Pons (tissue), 1 donor: ENCODE measurements around the gene STK32C.
A peak's percentile ranks its signal among the peaks of the same experiment; 100 is the strongest.
"Not testable (repeated sequence)": the region's sequence is repeated elsewhere in the genome, so short reads cannot be mapped to it uniquely, and the experiment has no call there.

ENCODE experiments used
- DNase-seq: peaks from one replicate; pipeline ENCODE4 v3.0.0-alpha.2; 2016; ENCODE audit warnings: low spot score

Gene STK32C

DNA sequence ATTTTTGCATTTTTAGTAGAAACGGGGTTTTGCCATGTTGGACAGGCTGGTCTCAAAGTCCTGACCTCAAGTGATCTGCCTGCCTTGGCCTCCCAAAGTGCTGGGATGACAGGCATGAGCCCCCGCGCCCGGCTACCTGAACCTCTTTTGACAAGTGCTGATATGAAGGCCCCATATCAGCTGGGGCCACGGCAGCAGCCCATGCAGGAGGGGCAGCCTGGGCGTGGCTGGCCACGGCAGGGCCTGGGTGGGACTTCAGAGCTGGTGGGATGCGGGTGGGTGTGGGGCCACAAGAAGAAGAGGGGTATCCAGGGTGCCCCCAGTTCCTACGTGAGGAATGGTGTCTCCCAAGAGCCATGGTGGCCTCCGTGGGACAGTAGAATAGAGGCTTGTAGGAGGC is 31.1 kb upstream of the STK32C start:
- DNase-seq, result no peak

DNA sequence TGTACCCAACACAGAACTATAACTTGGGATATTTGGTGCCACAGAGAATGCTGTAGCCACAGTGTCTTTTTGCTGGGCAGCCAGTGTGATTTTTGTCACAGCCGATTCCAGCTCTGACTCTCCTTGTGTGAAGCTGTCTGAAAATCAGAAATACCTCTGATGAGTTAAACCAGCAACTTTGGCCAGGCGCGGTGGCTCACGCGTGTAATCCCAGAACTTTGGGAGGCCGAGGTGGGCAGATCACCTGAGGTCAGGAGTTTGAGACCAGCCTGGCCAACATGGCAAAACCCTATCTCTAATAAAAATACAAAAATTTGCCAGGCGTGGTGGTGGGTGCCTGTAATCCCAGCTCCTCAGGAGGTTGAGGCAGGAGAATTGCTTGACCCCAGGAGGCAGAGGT is 30.1 kb upstream of the STK32C start:
- not testable (repeated sequence) for DNase-seq

DNA sequence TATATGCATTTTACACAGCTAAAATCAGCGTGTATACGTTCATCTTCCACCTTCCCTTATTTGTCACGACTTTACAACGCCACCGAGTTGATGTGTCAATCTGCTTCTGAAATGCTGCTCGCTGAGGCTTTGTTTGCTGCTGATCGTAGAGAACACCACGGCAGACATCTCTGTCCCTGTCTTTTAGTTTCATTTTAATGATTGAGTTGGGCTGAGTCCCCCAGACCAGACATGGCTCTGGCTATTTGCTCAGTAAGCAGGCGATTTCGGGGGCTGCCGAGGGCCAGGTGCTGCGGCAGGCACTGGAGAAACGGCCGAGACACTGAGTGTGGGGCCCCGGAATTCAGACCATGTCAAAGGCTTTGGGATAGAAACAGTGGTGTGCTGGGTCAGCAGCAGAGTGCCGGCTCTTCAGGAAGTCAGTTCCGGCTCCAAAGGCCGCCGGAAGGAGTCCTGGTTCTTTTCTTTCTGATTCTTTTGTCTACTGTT is 29.2 kb upstream of the STK32C start:
- peak; percentile 17 for DNase-seq

DNA sequence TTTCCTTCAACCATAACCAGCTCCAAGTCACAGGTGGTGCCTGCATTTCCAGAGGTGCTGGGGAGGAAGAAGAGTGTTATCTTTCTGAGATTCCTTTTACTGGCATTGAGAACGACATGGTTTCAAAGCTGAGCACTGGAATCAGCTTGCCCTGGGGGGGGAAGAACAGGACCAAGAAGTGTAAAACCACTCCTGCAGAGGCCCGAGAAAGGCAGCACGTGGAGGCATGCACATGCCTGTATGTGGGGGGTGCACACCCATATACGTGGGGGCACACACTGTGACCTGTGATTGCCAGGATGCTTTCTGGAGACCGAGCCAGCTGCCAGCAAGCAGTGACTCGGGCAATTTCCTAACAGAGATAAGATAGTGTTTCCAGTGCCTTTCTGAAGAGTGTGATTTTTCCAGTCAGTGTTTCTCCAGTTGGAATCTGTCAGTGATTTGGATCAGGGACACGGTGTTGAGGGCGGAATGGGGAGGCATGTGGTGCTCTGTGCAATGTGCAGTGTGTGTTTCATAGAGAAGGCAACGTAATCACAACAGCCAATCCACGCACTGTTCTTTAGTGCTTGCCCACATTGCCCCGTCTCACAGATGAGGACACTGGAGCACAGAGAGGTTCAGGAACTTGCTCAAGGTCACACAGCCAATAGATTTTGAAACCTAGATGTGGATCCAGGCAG is 28.5 kb upstream of the STK32C start:
- DNase-seq, result no peak

DNA sequence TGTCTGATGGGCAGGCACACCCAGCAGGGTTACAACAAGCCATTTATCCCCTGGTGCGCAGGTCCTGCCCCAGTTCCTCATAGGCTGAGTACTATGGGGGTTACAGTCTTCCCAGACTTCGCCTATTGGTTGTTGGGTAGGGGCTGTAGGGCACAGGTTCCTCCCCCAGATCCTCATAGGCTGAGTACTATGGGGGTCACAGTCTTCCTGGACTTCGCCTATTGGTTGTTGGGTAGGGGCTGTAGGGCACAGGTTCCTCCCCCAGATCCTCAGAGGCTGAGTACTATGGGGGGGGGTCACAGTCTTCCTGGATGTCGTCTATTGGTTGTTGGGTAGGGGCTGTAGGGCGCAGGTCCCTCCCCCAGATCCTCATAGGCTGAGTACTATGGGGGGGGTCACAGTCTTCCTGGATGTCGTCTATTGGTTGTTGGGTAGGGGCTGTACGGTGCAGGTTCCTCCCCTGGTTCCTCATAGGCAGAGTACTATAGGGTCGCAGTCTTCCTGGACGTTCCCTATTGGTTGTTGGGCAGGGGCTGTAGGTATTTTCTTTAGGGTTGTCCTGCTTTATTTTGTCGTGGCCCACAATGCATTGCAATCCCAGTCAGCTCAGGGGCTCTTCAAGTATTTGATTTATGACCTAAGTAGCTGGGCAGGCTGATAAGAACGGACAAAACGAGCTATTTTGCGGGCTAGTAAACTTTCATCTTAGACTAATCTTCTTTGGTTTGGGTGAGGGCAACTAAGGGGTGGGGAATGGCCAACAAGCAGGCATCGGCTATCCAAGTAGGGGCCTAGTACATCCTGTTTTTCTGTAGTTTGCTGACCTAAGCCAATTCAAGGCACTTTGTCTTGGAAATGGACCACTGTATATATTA is 27.7 kb upstream of the STK32C start:
- peak; percentile 76 for DNase-seq

DNA sequence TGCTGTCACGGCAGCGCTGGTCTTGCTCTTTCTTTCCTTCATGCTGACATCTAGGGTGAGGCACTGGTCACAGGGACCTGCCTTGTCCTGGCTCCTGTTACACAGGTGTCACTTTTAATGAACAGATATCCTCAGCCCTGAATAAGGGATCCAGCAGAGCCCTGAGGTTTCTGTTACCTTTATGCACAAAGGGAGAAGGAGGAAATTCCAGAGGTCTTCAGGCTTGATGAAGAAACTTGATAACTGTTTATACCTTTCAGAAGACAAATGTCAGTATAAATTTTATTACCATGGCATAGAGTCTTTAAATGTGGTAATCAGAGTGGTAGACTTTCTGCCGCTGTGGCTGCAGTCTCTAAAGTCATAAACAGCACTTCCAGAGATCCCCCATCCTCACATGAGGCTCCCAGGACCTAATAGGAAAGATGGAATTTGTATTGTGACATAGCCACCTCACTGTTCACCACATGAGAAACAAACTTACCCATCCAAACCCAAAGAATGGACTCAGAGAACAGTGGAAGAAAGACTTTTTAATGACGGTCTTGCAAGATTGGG is 27.0 kb upstream of the STK32C start:
- no peak for DNase-seq

DNA sequence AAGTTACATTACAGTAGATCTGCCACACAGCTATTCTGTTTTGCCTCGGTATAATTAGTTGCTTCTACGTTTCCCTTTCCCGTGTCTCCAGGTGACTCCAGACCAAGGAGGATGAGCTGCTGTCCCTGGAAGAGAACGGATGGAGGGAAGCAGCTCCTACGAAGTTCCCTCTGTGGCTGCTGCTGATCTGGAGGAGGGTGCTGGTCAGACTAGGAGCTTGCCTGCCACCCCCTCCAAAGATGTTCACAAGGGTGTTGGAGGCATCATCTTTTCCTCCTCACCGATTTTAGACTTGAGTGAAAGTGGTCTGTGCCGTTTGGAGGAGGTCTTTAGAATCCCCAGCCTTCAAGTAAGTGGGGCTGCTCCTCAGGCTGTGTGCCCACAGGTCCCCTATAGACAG is 25.6 kb upstream of the STK32C start:
- no peak for DNase-seq

DNA sequence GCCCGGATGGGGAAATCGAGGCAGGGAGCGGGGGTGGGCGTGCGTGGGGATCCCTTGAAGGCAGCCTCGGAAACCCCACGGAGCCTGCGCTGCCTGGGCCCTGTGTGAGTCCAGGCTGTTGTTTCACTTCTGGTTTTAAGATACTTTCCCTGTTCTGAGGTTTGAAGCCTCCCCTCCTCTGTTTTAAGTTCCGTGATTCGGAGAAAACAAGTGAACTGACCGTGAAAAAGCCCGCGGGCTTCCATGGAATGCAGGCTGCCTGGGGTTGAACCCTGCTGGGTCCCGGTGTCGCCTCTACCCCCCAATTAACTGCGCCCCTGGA is 24.6 kb upstream of the STK32C start:
- peak; percentile 44 for DNase-seq

DNA sequence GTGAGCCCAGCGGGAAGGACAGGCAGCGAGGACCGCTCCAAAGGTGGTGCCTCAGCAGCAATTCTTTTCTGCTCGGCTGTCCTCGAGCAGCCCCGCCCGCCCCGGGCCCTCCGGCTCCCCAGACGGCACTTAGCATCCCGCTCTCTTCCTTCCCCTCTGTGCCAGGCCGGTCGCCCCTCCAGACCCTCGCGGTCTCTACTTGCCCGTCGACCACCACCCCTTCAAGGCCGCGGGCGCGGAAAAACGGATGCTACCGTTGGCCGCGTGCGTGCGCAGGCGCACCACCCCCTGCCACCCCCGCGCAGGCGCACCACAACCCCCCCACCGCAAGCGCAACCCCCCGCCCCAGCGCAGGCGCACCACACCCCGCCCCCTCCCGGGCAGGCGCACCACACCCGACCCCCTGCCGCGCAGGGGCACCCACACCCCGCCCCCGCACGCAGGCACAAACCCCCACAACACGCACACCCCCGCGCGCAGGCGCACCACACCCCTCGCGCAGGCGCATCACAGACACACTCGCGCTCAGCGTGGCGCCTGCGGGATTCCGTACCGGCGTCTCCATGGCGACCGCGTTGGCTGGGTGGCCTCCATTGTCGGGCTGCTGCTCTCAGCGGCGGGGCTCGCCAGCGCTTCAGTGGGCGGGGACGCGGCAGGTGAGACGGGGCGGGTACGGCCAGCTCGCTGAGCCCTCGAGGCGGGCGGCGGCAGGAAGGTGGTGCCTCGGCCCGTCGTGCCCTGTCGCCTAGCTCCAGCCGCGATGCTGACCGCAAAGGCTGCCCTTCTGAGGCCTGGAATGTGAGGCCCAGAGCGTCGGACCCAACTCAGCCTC is 24.1 kb upstream of the STK32C start, which contains the start of gene LRRC27:
LRRC27 (plus strand) TSS at position 593 of the 832 bp plus-strand sequence. CDS start 1,332 bp downstream, outside the sequence.
- DNase-seq, result peak; percentile 92

DNA sequence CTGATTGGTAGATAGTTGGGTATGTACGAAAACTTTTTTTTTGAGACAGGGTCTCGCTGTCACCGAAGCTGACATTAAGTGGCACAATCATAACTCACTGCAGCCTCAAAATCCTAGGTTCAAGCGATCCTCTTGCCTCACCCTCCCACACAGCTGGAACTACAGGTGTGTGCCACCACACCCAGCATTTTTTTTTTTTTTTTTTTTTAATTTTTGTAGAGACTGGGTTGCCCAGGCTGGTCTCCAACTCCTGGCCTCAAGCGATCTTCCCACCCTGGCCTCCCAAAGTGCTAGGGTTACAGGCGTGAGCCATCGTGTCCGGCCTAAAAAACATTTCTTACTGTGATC is 22.7 kb upstream of the STK32C start:
- no peak for DNase-seq

DNA sequence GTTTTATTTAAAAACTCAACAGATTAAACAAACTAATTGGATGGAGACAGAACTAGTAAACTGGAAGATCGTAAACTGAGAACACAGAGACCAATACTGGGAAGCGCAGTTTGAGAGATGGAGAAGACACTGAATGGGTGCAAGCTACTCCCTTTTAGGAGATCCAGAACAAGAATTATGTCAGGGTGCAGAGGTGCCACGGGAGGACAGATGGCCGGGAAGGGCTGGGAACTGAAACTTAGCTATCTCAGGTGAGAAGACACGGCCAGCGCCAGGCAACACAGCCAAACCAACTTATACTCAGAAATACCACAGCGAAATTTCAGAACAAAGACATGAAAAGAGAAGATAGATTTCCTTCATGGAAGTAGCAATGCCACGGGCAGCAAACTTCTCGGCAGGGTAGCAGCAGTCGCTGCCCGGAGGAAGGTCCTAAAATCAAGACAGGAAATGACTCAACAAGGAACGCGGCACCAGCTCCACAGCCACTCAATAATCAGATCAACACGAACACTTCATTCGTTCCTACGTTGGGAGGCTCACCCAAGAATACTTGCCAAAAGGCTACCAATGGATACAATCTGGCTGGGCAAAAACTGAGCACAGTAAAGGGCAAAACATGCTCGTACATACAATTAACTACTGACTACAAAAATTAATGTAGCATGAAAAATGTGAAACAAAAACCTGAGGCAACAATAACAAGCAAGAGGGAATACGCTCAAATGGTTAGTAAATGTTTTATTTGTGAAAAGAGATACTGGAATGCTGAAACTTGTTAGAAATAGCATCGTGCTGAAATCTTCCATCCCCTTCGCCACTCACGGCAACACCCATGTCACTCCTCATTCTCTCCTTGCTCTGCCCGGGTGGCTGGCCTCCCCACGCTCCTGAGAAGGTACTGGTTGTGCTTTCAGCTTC is 22.1 kb upstream of the STK32C start:
- no peak for DNase-seq

DNA sequence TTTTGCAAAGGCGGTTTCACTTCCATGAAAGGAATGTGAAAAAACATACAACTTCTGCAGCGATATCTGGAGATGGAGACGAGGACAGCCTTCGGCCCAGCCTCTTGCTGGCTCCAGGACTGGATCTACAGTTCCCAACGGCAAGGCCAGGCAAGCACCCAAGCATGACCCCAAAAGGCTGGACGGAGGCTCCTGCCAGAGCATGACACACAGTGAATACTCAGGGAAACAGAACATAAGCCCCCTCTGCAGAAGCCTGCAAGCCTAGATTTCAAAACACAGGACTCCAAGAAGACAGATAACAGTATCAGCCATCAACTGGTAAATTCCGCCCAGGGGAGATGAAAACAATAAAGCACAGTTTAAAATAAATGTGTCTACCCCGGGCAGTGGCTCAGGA is 21.0 kb upstream of the STK32C start:
- DNase-seq, result no peak

DNA sequence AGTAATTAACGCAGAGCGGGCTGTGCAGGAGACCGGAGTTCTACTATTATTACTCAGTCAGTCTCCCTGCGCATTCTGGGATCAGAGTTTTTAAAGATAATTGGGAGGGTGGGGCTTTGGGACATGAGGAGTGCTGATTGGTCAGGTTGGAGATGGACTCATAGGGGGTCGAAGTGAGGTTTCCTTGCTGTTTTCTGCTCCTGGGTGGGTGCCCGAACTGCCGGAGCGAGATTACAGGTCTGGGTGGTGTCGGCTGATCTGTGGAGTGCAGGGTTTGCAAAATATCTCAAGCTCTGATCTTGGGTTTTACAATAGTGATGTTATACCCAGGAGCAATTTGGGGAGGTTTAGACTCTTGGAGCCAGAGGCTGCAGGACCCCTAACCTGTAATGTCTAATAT is 20.4 kb upstream of the STK32C start:
- DNase-seq, result no peak

DNA sequence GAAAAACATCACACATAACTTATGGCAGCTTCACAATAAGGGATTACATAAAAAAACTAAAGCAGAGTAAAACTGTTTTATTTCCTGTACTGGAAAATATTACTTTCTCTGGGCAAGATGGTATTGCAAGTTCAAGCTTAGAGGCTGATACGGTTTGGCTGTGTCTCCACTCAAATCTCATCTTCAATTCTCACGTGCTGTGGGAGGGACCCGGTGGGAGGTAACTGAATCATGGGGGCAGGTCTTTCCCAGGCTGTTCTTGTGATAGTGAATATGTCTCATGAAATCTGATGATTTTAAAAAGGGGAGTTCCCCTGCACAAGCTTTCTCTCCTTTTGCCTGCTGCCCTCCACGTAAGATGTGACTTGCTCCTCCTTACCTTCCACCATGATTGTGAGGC is 19.2 kb upstream of the STK32C start:
- DNase-seq, result no peak

DNA sequence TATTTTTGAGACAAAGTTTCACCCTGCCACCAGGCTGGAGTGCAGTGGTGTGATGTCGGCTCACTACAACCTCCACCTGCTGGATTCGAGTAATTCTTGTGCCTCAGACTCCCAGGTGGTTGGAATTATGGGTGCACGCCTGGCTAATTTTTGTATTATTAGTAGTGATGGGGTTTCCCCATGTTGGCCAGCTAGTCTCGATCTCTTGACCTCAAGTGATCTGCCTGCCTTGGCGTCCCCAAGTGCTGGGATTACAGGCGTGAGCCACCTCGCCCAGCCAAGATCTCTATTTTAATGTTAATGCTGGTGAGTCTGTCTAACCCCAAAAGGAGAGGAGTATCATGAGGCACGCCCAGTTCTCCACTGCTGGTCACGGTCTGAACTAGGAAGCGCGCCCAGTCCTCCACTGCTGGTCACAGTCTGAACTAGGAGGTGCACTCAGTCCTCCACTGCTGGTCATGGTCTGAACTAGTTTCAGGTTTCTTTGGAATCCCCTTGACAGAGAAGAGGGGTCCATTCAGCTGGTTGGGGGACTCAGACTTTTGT is 18.7 kb upstream of the STK32C start:
- no peak for DNase-seq

DNA sequence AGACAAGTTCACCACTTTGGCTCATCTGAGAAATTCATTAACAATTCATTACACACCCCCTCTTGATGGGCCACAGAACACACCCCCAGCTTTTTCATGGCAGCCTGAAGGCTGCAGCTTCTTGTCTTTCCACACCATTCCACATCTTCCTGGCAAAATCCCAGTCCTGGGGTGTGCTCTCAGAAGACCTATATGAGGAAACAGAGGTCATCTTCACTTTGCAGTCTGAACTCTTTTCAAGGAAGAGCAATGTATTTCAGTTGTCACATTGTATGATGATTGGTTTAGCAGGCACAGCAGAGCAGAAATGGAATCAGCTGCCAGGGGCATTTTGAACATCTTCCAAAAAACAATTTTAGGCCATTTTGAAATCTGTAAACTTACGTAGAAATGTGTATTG is 16.4 kb upstream of the STK32C start:
- no peak for DNase-seq

DNA sequence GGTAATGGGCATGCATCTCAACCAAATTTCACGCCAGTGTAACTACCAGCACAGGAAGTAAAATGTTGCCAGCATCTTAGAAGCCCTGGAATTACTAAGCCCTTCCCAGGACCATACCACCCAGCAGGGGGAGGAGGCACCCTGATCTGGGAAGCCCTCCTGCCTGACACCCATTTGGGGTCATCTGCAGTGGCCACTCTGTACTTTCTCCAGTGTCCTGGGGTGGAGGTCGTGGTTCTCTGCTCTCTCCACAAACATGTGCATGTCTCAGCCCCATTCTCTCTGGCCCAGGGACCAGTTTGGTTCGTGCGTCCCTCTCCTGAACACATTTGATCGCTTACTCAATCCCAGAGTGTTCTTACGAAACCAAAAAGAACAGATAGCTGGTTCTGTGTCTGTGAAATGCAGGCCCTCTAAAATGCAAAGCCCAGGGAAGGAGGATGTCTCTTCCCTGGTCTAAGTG is 14.9 kb upstream of the STK32C start:
- DNase-seq, result no peak

DNA sequence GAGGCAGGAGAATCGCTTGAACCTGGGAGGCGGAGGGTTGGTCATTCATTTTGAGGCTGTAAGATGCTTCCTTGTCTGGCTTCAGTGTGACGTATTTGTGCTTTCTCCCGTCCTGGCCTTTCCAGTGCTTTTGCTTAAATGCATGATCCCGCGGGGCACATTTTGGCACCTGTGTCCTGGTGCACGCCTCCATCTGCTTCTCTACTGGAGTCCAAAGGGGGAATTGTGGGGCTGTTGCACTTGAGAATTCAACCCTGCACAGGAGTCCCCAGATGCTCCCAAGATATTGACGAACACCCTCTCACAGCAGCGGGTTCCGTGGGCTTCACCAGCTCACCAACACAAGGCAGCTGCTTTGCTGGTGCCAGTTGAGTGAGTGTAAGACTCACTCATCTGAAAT is 14.0 kb upstream of the STK32C start:
- DNase-seq, result no peak

DNA sequence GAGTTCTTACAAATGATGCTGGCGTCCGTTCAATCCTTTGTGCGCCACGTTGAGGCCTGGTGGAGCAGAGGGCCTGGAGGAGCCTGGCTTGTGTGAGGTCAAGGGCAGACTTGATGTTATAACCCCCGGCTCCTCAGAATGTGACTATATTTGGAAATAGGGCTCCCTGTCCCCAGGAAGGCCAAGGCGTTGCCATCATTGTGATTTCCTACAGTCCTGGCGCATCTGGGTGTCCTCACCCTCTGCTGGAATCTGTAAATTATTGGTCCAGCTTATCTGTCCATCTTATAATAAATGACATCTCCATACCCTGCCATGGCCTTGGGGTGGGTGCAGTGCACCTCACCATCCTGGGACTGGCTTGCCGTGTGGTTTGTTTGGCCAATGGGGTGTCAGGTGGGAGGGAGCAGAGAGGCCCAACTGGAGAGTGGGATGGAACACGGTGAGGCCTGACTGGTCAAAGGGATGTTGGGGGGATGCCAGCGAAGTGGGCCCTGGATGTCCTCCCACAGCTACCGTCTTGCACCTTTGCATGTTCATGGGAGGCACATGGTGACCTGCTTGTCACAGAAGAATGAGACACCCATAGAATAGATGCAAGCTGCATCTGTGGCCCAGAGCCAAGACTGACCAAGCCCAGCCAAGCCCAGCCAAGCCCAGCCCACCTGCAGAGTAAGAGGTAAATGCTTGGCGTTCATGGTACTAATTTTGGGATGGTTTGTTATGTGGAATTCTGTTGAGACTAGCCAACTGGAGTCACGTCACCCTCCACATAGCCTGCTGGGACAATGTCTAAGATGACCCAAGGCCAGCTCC is 13.1 kb upstream of the STK32C start:
- no peak for DNase-seq
